B cell (primary cell): ENCODE data around the gene SLC27A3. TPM values are rescaled to one million over a fixed set of nuclear protein-coding genes. Genes with fewer than 3 reads are reported as not detected.

Experiments
- ATAC-seq: fragments of 200-7000 bp; cut with Tn5 transposase; one replicate; pipeline ENCODE4 v1.10.0; 2021; ENCODE audit warnings: low read depth, mild to moderate bottlenecking, moderate number of reproducible peaks, moderate library complexity
- CTCF ChIA-PET: fragments of 350-600 bp; sonication (Branson Sonifier 250); formaldehyde crosslinking; loops from one replicate; lab custom pipeline; 2021; ENCODE audit warnings: antibody characterized with exemption, inconsistent platforms; lab: Charles Lee
- POLR2A ChIA-PET: fragments of 350-600 bp; sonication (Branson Sonifier 250); formaldehyde crosslinking; loops from one replicate; lab custom pipeline; 2021; ENCODE audit warnings: antibody characterized with exemption; lab: Charles Lee
- DNase-seq: peaks from one replicate; pipeline ENCODE4 v3.0.0; 2013
- H2AFZ ChIP-seq: 2 replicates; pipeline ENCODE4 v1.6.1; 2012; ENCODE audit warnings: mild to moderate bottlenecking, low read depth, low read length; ENCODE audit not compliant: insufficient read depth, poor library complexity, severe bottlenecking
- H3K27ac ChIP-seq, 2 donors: 1 replicate in 1 of 2; 2 replicates in 1 of 2; pipeline ENCODE4 v1.5.1; 2012 to 2013; ENCODE audit warnings: low read length in 2 of 2, mild to moderate bottlenecking in 2 of 2, moderate library complexity in 1 of 2
- H3K27me3 ChIP-seq, 4 experiments: fragments of 200-600 bp in 1 of 4; sonication (generic) in 1 of 4; replicated peaks in 1 of 4; 1 replicate in 2 of 4; 2 replicates in 2 of 4; pipeline versions ENCODE4 v1.6.1 to v1.7.0; 2013 to 2016; ENCODE audit warnings: low read length in 3 of 4, mild to moderate bottlenecking in 2 of 4, mixed read lengths in 1 of 4, moderate library complexity in 1 of 4; ENCODE audit not compliant: insufficient read depth in 4 of 4, control insufficient read depth in 3 of 4; ENCODE audit errors: control extremely low read depth in 1 of 4
- H3K36me3 ChIP-seq, 2 experiments: replicated peaks in 1 of 2; 1 replicate in 1 of 2; 2 replicates in 1 of 2; pipeline versions ENCODE4 v1.6.1 to v1.7.1; 2013; ENCODE audit warnings: low read length in 1 of 2; ENCODE audit not compliant: insufficient read depth in 2 of 2, control insufficient read depth in 1 of 2; ENCODE audit errors: control extremely low read depth in 1 of 2, extremely low read depth in 1 of 2
- H3K4me1 ChIP-seq, 2 donors: fragments of 200-600 bp in 1 of 2; sonication (generic) in 1 of 2; 1 replicate in 1 of 2; 2 replicates in 1 of 2; pipeline versions ENCODE4 v1.5.1 to v1.6.1; 2013 to 2017; ENCODE audit warnings: low read length in 2 of 2; ENCODE audit not compliant: control insufficient read depth in 2 of 2, insufficient read depth in 2 of 2
- H3K4me2 ChIP-seq: replicated peaks from 2 replicates; pipeline ENCODE3; 2012; ENCODE audit warnings: mild to moderate bottlenecking, low read depth, low read length; ENCODE audit not compliant: poor library complexity, severe bottlenecking
- H3K4me3 ChIP-seq, 5 experiments: fragments of 200-600 bp in 1 of 5; sonication (generic) in 1 of 5; 1 replicate in 3 of 5; 2 replicates in 2 of 5; pipeline versions ENCODE4 v1.5.1 to v1.7.0; 2011 to 2016; ENCODE audit warnings: low read length in 4 of 5, mild to moderate bottlenecking in 4 of 5, low read depth in 2 of 5, control low read depth in 1 of 5, moderate library complexity in 1 of 5; ENCODE audit not compliant: insufficient read depth in 1 of 5; ENCODE audit errors: control extremely low read depth in 1 of 5, extremely low read depth in 1 of 5
- H3K79me2 ChIP-seq: fragments of 200-600 bp; sonication (generic); one replicate; pipeline ENCODE4 v1.6.0; 2016; ENCODE audit warnings: low read length; ENCODE audit not compliant: control insufficient read depth, insufficient read depth
- H3K9ac ChIP-seq: fragments of 200-600 bp; sonication (generic); 2 replicates; pipeline ENCODE4 v1.6.1; 2017; ENCODE audit warnings: mild to moderate bottlenecking, low read length, moderate library complexity
- H3K9me3 ChIP-seq, 3 donors: one replicate each; pipeline versions ENCODE4 v1.6.1 to v1.7.1; 2013; ENCODE audit warnings: low read length in 2 of 3; ENCODE audit not compliant: control insufficient read depth in 2 of 3, insufficient read depth in 1 of 3; ENCODE audit errors: control extremely low read depth in 1 of 3
- H4K20me1 ChIP-seq: 2 replicates; pipeline ENCODE4 v1.6.0; 2012; ENCODE audit warnings: mild to moderate bottlenecking, low read length; ENCODE audit not compliant: insufficient read depth, control insufficient read depth, poor library complexity, severe bottlenecking
- H3K27ac Mint-ChIP-seq: one replicate; pipeline ENCODE4 v1.8.0; 2021; ENCODE audit warnings: mixed read lengths
- H3K27me3 Mint-ChIP-seq: one replicate; pipeline ENCODE4 v1.8.0; 2021; ENCODE audit warnings: mixed read lengths
- H3K4me1 Mint-ChIP-seq: one replicate; pipeline ENCODE4 v1.8.0; 2021; ENCODE audit warnings: mixed read lengths
- H3K4me3 Mint-ChIP-seq: one replicate; pipeline ENCODE4 v1.8.0; 2021; ENCODE audit warnings: mixed read lengths
- H3K9me3 Mint-ChIP-seq: one replicate; pipeline ENCODE4 v1.8.0; 2022; ENCODE audit warnings: mixed read lengths; ENCODE audit not compliant: insufficient read depth
- CTCF ChIP-seq: fragments of 200-600 bp; IDR thresholded peaks from one replicate; pipeline ENCODE4 v1.8.0; 2022; ENCODE audit warnings: antibody characterized with exemption, mild to moderate bottlenecking
- EZH2 ChIP-seq: IDR thresholded peaks from 2 replicates; pipeline ENCODE4 v1.6.1; 2012; ENCODE audit warnings: borderline replicate concordance, low read depth, mild to moderate bottlenecking, moderate library complexity, low read length; ENCODE audit not compliant: insufficient read depth, poor library complexity, severe bottlenecking
- WGBS: methylation state at CpG from one replicate; pipeline ENCODE4 v1.1.5; 2013; ENCODE audit warnings: missing lambda C conversion rate; ENCODE audit not compliant: insufficient coverage; 5-methylcytosine and 5-hydroxymethylcytosine counted together
- intact Hi-C: fragments of 100-400 bp; cut with micrococcal nuclease; formaldehyde crosslinking; loops from one replicate; pipeline ENCODE4 v1.10.0; 2022
- polyA plus RNA-seq: library from polyadenylated mRNA; depleted of rRNA; stranded (reverse); fragments of >200 nt; gene quantifications from 2 replicates; pipeline ENCODE4 v1.2.3, GENCODE V29; 2012
- total RNA-seq, 2 donors: library from RNA; stranded (reverse); fragments of 120-200 nt in 1 of 2; gene quantifications; 1 replicate in 1 of 2; 2 replicates in 1 of 2; pipeline versions ENCODE4 v1.2.3 to v1.2.4, GENCODE V29; 2013 to 2022

SLC27A3 gene
- total and polyA plus RNA-seq, 2 donors (not counting 1 experiment from before 2014, with no cell fraction given): 15.6 to 19.4 TPM

- ChIA-PET CTCF (interaction anchor here (0.7 to 6.6 kb wide), 3 partner anchors 153 to 193 kb away, joined by 3 to 103 read pairs (median 22); partner anchors contain the start of genes DENND4B and RAB13), POLR2A (interaction anchor here (0.5 to 4.8 kb wide), 4 partner anchors 22 to 197 kb away, joined by 3 to 19 read pairs (median 10); partner anchors contain the start of genes DENND4B and RPS27)
- peaks cover 32 to 46% of the 10 kb centered on the region in 2 donors for H3K4me1 ChIP-seq
- TF ChIP-seq CTCF (no peak), EZH2 (no peak)
- no peaks in the 10 kb centered on the region for H3K27me3 Mint-ChIP-seq
- no peaks in the 10 kb centered on the region for H3K27me3 ChIP-seq
- H3K27ac Mint-ChIP-seq: no peak overlapping the region
- no peak overlapping the region for H3K4me3 ChIP-seq
- no peak overlapping the region for H3K27ac ChIP-seq
- H3K4me2 ChIP-seq: no peak overlapping the region
- no peak overlapping the region for H2AFZ ChIP-seq
- no peaks in the 10 kb centered on the region for H3K9me3 ChIP-seq
- H3K36me3 ChIP-seq: no peaks in the 10 kb centered on the region
- no peaks in the 10 kb centered on the region for H3K9me3 Mint-ChIP-seq
- H3K4me1 Mint-ChIP-seq: peaks cover 43% of the 10 kb centered on the region
- WGBS: 95% methylated on average over 6 of the region's 9 CpGs
- no peaks in the 10 kb centered on the region for H3K79me2 ChIP-seq
- H3K9ac ChIP-seq: no peak overlapping the region
- ATAC-seq (no peak), DNase-seq (no peak)
- H4K20me1 ChIP-seq: no peaks in the 10 kb centered on the region
- intact Hi-C loops: loop anchor here (5.0 kb wide), 1 partner anchor 66 kb away; the partner anchor contains the start of gene INTS3
- H3K4me3 Mint-ChIP-seq: no peak overlapping the region
These were observed 18.2 kb downstream of the SLC27A3 start for GRCh38 chr1:153793261-153793972.
